K562 (cell line): ENCODE results near the gene MXI1. TPM values are rescaled to one million over a fixed set of nuclear protein-coding genes. Genes with fewer than 3 reads are reported as not detected.

Source experiments
- ARHGAP35 ChIP-seq: fragments of 450-650 bp; IDR thresholded peaks from 2 replicates; pipeline ENCODE4 v1.6.1; 2018; ENCODE audit not compliant: partially characterized antibody
- ARID1B ChIP-seq: fragments of 450-650 bp; IDR thresholded peaks from 2 replicates; pipeline ENCODE4 v1.6.1; 2016; ENCODE audit warnings: antibody characterized with exemption, mild to moderate bottlenecking, inconsistent platforms
- ARID4B ChIP-seq: sonication (generic); formaldehyde crosslinking; IDR thresholded peaks from 2 replicates; pipeline ENCODE4 v1.8.0; 2022; ENCODE audit warnings: mild to moderate bottlenecking, missing genetic modification reagents
- ARNT ChIP-seq, 2 experiments: fragments of 450-650 bp; IDR thresholded peaks; 2 replicates each; pipeline ENCODE4 v1.6.1; 2016; ENCODE audit warnings: mild to moderate bottlenecking in 1 of 2
- BCL6 ChIP-seq: fragments of 250-450 bp; sonication (Bioruptor Pico); IDR thresholded peaks from 2 replicates; pipeline ENCODE4 v1.4.0; 2020
- CTBP1 ChIP-seq: fragments of 450-650 bp; IDR thresholded peaks from 2 replicates; pipeline ENCODE4 v1.6.1; 2016; ENCODE audit warnings: borderline replicate concordance
- FOXA1 ChIP-seq: fragments of 450-650 bp; IDR thresholded peaks from 2 replicates; pipeline ENCODE4 v1.6.1; 2016; ENCODE audit warnings: mild to moderate bottlenecking, borderline replicate concordance
- GATAD2B ChIP-seq: fragments of 450-650 bp; IDR thresholded peaks from 2 replicates; pipeline ENCODE4 v1.6.1; 2017; ENCODE audit warnings: mild to moderate bottlenecking, borderline replicate concordance
- HEY1 ChIP-seq: fragments of 250-450 bp; sonication (Bioruptor Pico); IDR thresholded peaks from 2 replicates; pipeline ENCODE4 v1.5.0; 2020; ENCODE audit warnings: mild to moderate bottlenecking, moderate library complexity, borderline replicate concordance
- SMARCE1 ChIP-seq: fragments of 450-650 bp; IDR thresholded peaks from 2 replicates; pipeline ENCODE4 v1.7.1; 2016; ENCODE audit warnings: mild to moderate bottlenecking
- TAF9B ChIP-seq: fragments of 450-650 bp; IDR thresholded peaks from 2 replicates; pipeline ENCODE4 v1.6.1; 2018; ENCODE audit warnings: mild to moderate bottlenecking; ENCODE audit not compliant: partially characterized antibody
- ZBTB2 ChIP-seq: fragments of 450-650 bp; IDR thresholded peaks from 2 replicates; pipeline ENCODE4 v1.6.1; 2016; ENCODE audit warnings: antibody characterized with exemption
- ZBTB40 ChIP-seq, 2 experiments: fragments of 450-650 bp in 1 of 2; sonication (generic) in 1 of 2; formaldehyde crosslinking in 1 of 2; IDR thresholded peaks; 2 replicates each; pipeline versions ENCODE4 v1.7.1 to v1.9.0; 2016 to 2022; ENCODE audit warnings: inconsistent platforms in 1 of 2, mild to moderate bottlenecking in 1 of 2, missing genetic modification reagents in 1 of 2
- ZNF561 ChIP-seq: fragments of 450-650 bp; formaldehyde crosslinking; conservative IDR thresholded peaks from 2 replicates; pipeline ENCODE4 v1.4.0; 2020; ENCODE audit warnings: mild to moderate bottlenecking, moderate library complexity
- polyA plus RNA-seq, 8 experiments: library from polyadenylated mRNA; depleted of rRNA in 4 of 8; stranded (reverse) in 5 of 8; unstranded in 3 of 8; fragments of >200 nt; fragmentation: Nextera tagmentation in 2 of 8; fragmentation: Illumina TruSeq in 1 of 8; extraction: Ambion mirVana in 2 of 8; extraction: Trizol in 1 of 8; gene quantifications; 2 replicates each; pipeline versions ENCODE4 v1.2.1 to v1.2.3, GENCODE V29; 2011 to 2014; ENCODE audit warnings: inconsistent platforms in 1 of 8, missing spikeins in 1 of 8
- total RNA-seq, 7 experiments: library from RNA; depleted of rRNA in 6 of 7; stranded (reverse); fragments of >200 nt in 6 of 7; fragmentation: Illumina TruSeq in 2 of 7; extraction: Trizol in 2 of 7; gene quantifications; 2 replicates each; pipeline versions ENCODE4 v1.2.1 to v1.2.3, GENCODE V29; 2011 to 2021; ENCODE audit warnings: low replicate concordance in 1 of 7

The MXI1 gene
- total and polyA plus RNA-seq, 9 of the 15 experiments (the other 6 are each of a cell fraction or from before 2014, with no cell fraction given), result 9.1 to 23.7 (median 14.8) TPM

GRCh38 chr10:110209454-110209925 lies 2.1 kb downstream of the MXI1 start (continued):
- TF ChIP-seq ARHGAP35, result no peak
- 0 out of 2 replicates have a peak, but pooled peaks have one; percentile 27 for TF ChIP-seq ZBTB2
- TF ChIP-seq ARNT (IDR thresholded peaks at IDR 0.05), result no peak
- TF ChIP-seq BCL6 (CRISPR knock-in tag), result no peak
- TF ChIP-seq GATAD2B, result no peak
- TF ChIP-seq ARID4B (CRISPR knock-in tag), result no peak
- no peak for TF ChIP-seq TAF9B
- TF ChIP-seq CTBP1, result no peak
- TF ChIP-seq FOXA1, result no peak
- TF ChIP-seq ZNF561, result no peak
- peak; percentile 47 for TF ChIP-seq ZBTB40 (IDR thresholded peaks at IDR 0.05)
- TF ChIP-seq ZBTB40 (CRISPR knock-in tag; IDR thresholded peaks at IDR 0.05), result no peak
- TF ChIP-seq HEY1 (CRISPR knock-in tag), result no peak
- peak; percentile 30; the same call in 1 of the 2 replicates for TF ChIP-seq SMARCE1
- 0 out of 2 replicates have a peak, but pooled peaks have one; percentile 25 for TF ChIP-seq ARID1B
